SHP77 treated with DMSO at 0.1 percent for 48 hours (cell line): ENCODE measurements around the gene CRLF3.
"Not testable (repeated sequence)": the region's sequence is repeated elsewhere in the genome, so short reads cannot be mapped to it uniquely, and the experiment has no call there.

Experiments used
- DNase-seq: peaks from one replicate; lab custom pipeline; 2025; lab: John Stamatoyannopoulos, UW

The CRLF3 gene

DNA sequence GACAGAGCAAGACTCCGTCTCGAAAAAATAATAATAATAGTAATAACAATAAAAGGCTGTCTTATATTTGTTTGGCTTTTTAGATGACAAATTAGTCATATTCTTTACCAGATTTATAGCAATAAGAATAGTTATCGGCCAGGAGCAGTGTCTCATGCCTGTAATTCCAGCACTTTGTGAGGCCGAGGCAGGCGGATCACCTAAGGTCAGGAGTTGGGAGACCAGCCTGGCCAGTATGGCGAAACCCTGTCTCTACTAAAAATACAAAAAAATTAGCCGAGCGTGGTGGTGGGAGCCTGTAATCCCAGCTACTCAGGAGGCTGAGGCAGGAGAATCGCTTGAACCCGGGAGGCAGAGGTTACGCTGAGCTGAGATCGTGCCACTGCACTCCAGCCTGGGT lies 10.3 kb downstream of the CRLF3 start:
- DNase-seq, result not testable (repeated sequence)

- no peak for DNase-seq
These were observed 12.0 kb downstream of the CRLF3 start for GRCh38 chr17:30812218-30813177.

DNA sequence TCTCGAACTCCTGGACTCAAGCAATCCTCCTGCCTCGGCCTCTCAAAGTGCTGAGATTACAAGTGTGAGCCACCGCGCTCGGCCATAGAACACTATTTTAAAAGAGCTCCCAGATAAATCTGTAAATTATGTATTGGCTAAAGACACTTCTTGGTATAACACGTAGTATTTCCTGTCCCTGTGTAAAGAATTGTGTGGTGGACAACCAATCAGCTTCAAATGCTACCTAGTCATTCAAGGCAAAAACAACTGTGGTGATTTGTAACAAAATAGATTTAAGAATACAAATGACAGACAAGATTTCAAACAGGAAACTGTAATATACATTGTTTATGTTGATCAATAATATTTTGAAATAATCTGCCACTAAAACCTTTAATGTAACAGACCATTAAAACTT lies 14.6 kb downstream of the CRLF3 start:
- no peak for DNase-seq

DNA sequence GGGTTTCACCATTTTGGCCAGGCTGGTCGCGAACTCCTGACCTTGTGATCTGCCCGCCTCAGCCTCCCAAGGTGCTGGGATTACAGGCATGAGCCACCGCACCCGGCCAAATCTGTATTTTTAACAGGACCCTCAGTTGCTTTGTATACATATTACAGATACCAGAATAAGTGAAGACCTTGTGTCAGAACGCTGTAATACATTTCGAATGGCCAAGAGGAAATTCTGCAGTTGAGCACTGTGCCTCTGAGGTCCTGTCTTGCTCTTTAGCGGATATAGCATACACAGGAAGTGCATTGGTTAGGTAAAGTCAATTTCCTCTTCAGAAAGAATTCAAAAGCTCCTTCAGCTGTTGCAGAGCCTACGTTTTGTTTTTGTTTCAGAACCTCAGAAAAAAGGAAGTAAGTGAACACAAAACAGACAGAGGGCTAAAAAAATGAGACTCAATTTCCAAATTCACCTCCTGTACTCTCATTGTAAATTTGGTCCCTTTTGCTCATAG lies 15.7 kb downstream of the CRLF3 start:
- DNase-seq, result no peak

DNA sequence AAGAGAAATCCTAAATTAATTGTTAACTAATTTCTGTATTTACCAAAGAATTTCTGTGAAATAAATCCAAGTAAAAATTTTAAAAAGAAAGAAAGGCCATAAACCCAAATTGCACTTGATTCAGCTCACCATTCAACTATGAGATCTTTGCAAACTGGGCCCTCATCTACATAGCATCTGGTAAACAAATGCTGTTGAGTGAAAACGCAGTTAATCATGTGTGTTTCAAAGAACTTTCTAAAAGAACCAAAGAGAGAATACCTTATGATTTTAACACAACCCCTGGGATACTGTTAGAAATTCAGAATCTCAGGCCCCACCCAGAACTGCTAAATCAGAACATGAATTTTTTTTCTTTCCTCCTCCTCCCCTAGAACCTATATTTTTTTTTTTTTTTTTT lies 16.6 kb downstream of the CRLF3 start:
- DNase-seq, result no peak

DNA sequence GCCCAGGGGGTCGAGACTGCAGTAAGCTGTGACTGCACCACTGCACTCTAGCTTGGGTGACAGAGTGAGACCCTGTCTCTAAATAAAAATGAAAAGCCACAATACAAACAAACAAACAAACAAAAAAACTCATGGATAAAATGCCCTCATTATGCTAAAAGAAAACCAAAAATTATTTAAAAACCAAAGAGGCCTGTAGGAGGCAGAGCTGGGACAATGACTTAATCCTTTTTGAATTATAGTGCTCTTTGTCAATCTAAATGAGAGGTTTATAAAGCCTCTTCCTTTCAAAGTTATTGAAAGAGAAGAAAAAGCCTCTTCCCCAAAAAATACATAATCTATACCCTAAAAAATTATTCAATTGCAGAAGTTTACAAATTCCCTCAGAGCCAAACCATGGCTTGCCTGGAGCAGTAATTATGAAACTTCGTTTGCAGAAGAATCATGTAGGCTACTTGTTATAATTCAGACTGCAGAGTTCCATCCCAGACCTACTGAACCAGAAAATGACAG lies 18.5 kb downstream of the CRLF3 start:
- DNase-seq, result no peak

GRCh38 chr17:30801671-30802070 lies 22.8 kb downstream of the CRLF3 start:
- no peak for DNase-seq

DNA sequence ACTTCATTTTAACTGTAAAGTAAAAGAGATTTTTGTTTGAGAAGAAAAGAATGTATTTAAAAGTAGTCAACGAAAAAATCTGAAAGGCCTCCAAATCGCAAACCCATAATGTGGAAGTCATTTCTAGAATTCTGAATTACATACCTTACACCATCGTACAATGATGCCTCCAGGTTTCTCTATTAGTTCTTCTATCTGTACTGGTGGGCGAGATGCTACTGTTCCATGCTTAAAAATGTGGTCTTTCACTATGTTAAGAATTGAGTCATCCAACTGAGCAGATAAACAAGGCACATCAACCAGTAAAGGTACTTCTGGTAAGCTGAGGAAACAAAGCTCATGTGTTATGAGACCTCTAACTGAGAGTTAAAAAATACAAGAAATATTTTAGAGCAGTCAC lies 28.5 kb downstream of the CRLF3 start:
- no peak for DNase-seq

GRCh38 chr17:30794372-30794771 lies 30.1 kb downstream of the CRLF3 start:
- no peak for DNase-seq

GRCh38 chr17:30793282-30793977 lies 31.1 kb downstream of the CRLF3 start:
- DNase-seq, result no peak

DNA sequence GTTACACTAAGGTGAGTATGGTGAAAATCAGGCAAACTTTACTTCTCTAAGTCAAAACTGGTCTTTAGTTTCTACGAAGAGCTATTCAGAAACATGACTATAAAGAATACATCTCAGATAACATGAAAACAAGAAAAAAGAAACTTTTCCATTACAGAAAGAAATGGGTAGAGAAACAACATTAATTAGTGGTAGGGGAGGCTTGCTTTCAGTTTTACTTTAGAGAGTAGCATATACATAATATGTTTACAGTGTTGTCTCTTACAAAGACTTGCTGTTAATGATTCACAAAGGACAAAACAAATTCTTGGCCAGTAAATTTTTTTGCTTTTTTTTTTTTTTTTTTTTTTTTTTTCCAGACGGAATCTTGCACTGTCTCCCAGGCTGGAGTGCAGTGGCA lies 34.2 kb downstream of the CRLF3 start:
- DNase-seq, result no peak

DNA sequence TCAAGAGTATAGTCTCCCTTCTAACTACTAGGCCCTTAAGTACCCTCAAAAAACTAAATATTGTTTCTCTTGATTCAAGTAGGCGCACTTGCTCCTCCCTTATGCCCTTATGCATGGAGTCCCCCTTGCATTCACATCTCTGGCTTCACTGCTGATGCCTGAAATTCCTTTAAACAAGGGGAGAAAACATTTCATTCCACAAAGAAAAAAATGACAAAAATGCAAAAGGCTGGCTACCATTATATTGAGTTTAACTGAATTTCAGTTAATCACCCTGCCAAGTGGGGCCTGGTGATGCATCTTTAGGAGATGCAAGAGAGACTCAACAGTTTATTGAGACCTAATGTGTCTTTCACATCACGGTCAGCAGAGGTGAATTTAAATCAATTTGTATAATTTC lies 35.6 kb downstream of the CRLF3 start:
- no peak for DNase-seq

DNA sequence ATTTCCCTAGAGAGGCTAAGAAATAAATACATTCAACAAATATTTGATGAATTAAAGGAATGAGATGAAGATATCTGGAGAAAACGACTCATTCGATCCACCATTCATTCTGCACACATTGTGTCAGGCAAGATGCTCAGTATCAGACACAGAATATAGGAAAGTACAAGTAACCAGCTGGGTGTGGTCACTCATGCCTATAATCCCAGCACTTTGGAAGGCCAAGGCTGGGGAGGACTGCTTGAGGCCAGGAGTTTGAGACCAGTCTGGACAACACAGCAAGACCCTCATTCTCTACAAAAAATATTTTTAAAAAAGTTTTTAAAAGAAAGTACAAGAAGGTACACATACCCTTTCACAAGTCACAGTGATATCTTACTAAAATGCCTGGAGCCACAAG lies 42.3 kb downstream of the CRLF3 start:
- DNase-seq, result no peak

DNA sequence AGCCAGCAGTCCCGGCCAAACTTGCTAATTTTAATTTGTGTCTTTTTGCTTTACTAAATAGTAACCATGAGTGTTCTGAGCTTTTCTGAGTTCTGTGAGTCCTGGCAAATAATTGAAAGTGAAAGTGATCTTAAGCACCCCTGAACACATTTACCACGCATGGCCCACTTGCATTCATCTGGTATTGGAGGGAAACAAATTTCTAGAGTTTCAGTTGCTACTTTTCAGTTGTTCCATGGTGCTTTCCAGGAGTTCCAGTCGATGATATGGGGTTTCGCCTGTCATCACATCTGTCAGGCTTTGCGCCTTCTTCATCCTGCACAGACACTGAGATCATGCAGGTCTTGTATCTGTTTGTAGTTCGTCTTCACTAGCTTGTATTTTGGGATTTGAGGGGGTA lies 44.1 kb downstream of the CRLF3 start:
- no peak for DNase-seq

DNA sequence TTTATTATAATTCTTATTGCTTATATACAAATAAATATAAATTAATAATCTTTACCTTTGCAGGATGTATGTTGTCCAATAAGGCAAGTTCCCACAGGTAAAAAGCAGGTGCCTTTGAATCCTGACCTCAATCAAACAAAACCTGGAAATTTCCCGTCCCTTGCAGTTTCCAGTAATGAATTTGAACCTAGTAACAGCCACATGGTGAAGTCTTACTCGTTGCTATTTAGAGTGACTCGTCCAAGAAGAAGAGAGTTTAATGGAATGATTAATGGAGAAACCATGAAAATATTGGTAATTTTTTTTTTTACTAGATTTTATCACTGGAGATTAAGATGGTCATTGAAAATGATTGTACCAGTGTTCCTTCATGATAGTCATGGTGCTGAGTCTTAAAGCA lies 55.7 kb downstream of the CRLF3 start:
- DNase-seq, result not testable (repeated sequence)

DNA sequence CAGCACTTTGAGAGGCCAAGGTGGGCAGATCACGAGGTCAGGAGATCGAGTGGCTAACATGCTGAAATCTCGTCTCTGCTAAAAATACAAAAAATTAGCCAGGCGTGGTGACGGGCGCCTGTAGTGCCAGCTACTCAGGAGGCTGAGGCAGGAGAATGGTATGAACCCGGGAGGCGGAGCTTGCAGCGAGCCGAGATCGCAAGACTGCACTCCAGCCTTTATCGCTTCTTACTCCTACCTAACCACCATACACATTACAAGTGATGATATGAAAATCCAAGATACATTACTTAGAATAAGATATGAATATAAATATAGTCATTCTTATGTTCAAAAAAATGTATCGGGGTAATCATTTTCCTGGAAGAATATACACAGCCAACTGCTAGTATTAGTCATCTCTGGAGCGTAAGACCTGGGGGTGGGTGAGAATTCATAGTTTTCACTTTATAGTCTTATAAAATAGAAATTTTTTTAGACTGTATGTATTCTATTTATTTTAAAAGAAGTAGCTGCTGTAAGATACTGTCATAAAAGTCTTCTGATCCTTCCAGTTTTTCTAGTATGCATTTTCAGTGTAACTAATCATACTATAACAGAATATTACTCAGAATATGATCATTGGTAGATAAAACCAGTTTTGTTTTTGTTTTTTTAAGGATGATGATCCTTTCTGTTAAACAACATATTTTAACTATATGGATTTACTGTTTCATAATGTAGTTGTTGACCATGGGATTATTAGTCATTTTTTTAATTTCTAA lies 56.7 kb downstream of the CRLF3 start:
- not testable (repeated sequence) for DNase-seq

GRCh38 chr17:30761060-30761459 lies 63.4 kb downstream of the CRLF3 start:
- DNase-seq, result no peak

- not testable (repeated sequence) for DNase-seq
These were observed 71.2 kb downstream of the CRLF3 start for GRCh38 chr17:30753291-30753690.

GRCh38 chr17:30750982-30751381 lies 73.5 kb downstream of the CRLF3 start:
- DNase-seq, result not testable (repeated sequence)

DNA sequence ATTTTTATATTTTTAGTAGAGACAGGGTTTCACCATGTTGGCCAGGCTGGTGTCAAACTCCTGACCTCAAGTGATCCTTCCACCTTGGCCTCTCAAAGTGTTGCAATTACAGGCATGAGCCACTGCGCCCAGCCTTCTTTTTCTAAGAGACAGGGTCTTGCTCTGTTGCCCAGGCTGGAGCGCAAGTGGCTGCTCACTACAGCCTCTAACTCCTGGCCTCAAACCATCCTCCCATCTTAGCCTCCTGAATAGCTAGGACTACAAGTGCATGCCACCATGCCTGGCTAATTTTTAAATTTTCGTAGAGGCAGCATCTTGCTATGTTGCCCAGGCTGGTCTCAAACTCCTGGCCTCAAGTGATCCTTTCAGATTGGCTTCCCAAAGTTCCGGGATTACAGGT lies 76.9 kb downstream of the CRLF3 start:
- DNase-seq, result not testable (repeated sequence)

GRCh38 chr17:30742669-30743068 lies 81.8 kb downstream of the CRLF3 start:
- DNase-seq, result not testable (repeated sequence)

- DNase-seq, result not testable (repeated sequence)
These were observed 88.1 kb downstream of the CRLF3 start for GRCh38 chr17:30736371-30736770.
